H1 (cell line): Measurements from ENCODE around the gene LITAFD. TPM values are rescaled to one million over a fixed set of nuclear protein-coding genes. Genes with fewer than 3 reads are reported as not detected.
"Not testable (repeated sequence)": the region's sequence is repeated elsewhere in the genome, so short reads cannot be mapped to it uniquely, and the experiment has no call there.

Experiments
- CTCF ChIA-PET: fragments of 300-600 bp; sonication (Branson Sonifier 250); formaldehyde crosslinking; loops from one replicate; lab custom pipeline; 2021; ENCODE audit not compliant: partially characterized antibody; lab: Charles Lee
- POLR2A ChIA-PET: fragments of 300-600 bp; sonication (Branson Sonifier 250); formaldehyde crosslinking; loops from one replicate; lab custom pipeline; 2021; ENCODE audit warnings: inconsistent platforms; ENCODE audit not compliant: partially characterized antibody; lab: Charles Lee
- DNase-seq, 2 experiments: peaks; one replicate each; pipeline versions ENCODE4 v3.0.0 to v3.0.0-alpha.2; 2010 to 2022; ENCODE audit warnings: low spot score in 2 of 2, low read depth in 1 of 2, mixed read lengths in 1 of 2
- FAIRE-seq: peaks from 2 replicates; lab custom pipeline; 2011; peaks lifted over from hg19 to GRCh38; lab: Jason Lieb, UNC
- H2AFZ ChIP-seq: 2 replicates; pipeline ENCODE4 v1.8.1; 2012; ENCODE audit warnings: low read length, inconsistent platforms
- H2AK5ac ChIP-seq: 2 replicates; pipeline ENCODE4 v1.6.1; 2013; ENCODE audit warnings: low read depth, low read length
- H2BK120ac ChIP-seq: replicated peaks from 2 replicates; pipeline ENCODE3; 2013; ENCODE audit warnings: low read depth, low read length, inconsistent platforms
- H2BK12ac ChIP-seq: 2 replicates; pipeline ENCODE4 v1.6.1; 2013; ENCODE audit warnings: low read depth, low read length
- H2BK15ac ChIP-seq: 2 replicates; pipeline ENCODE4 v1.6.1; 2013; ENCODE audit warnings: low read length
- H2BK20ac ChIP-seq: 2 replicates; pipeline ENCODE4 v1.6.1; 2013; ENCODE audit warnings: low read length
- H2BK5ac ChIP-seq: 2 replicates; pipeline ENCODE4 v1.6.1; 2013; ENCODE audit warnings: low read depth, low read length
- H3K14ac ChIP-seq: 2 replicates; pipeline ENCODE4 v1.6.1; 2013; ENCODE audit warnings: inconsistent platforms; ENCODE audit not compliant: insufficient read length
- H3K18ac ChIP-seq: 2 replicates; pipeline ENCODE4 v1.6.1; 2013; ENCODE audit warnings: low read length; ENCODE audit errors: extremely low read depth
- H3K23ac ChIP-seq: 2 replicates; pipeline ENCODE4 v1.6.1; 2013; ENCODE audit warnings: inconsistent platforms; ENCODE audit not compliant: insufficient read length
- H3K23me2 ChIP-seq: 2 replicates; pipeline ENCODE4 v1.6.1; 2013; ENCODE audit warnings: low read depth, low read length
- H3K27ac ChIP-seq: 2 replicates; pipeline ENCODE4 v1.6.1; 2011; ENCODE audit warnings: low read depth, low read length, inconsistent platforms
- H3K27me3 ChIP-seq, 4 experiments: replicated peaks in 1 of 4; 1 replicate in 1 of 4; 2 replicates in 3 of 4; pipeline versions ENCODE4 v1.6.1 to v1.8.1; 2011 to 2013; ENCODE audit warnings: low read length in 3 of 4, mild to moderate bottlenecking in 3 of 4, inconsistent platforms in 2 of 4, mixed read lengths in 2 of 4, moderate library complexity in 1 of 4; ENCODE audit not compliant: control insufficient read depth in 3 of 4, insufficient read depth in 3 of 4; ENCODE audit errors: extremely low read depth in 1 of 4
- H3K36me3 ChIP-seq, 4 experiments: 2 replicates each; pipeline versions ENCODE4 v1.6.1 to v1.8.1; 2011 to 2013; ENCODE audit warnings: mild to moderate bottlenecking in 4 of 4, low read length in 3 of 4, moderate library complexity in 2 of 4, control low read depth in 1 of 4, inconsistent platforms in 1 of 4; ENCODE audit not compliant: insufficient read depth in 4 of 4, control insufficient read depth in 2 of 4
- H3K4ac ChIP-seq: replicated peaks from 2 replicates; pipeline ENCODE3; 2013; ENCODE audit warnings: low read length, low read depth, mixed read lengths, inconsistent platforms; ENCODE audit not compliant: insufficient read length
- H3K4me1 ChIP-seq, 4 experiments: replicated peaks in 1 of 4; 1 replicate in 1 of 4; 2 replicates in 3 of 4; pipeline versions ENCODE4 v1.6.1 to v1.8.1; 2011 to 2013; ENCODE audit warnings: low read length in 3 of 4, inconsistent platforms in 2 of 4, mixed read lengths in 1 of 4; ENCODE audit not compliant: insufficient read depth in 4 of 4, control insufficient read depth in 3 of 4
- H3K4me2 ChIP-seq, 2 experiments: 2 replicates each; pipeline versions ENCODE4 v1.6.1 to v1.8.1; 2011 to 2013; ENCODE audit warnings: low read depth in 2 of 2, low read length in 2 of 2, control low read depth in 1 of 2, inconsistent platforms in 1 of 2, mild to moderate bottlenecking in 1 of 2; ENCODE audit not compliant: insufficient read depth in 1 of 2
- H3K4me3 ChIP-seq, 4 experiments: fragments of 200-600, 300-600 bp in 1 of 4; sonication (generic), shearing (Covaris generic), sonication (Bioruptor Twin) in 1 of 4; 2 replicates each; pipeline versions ENCODE4 v1.5.1 to v1.8.1; 2011 to 2016; ENCODE audit warnings: low read length in 4 of 4, low read depth in 3 of 4, control low read depth in 2 of 4, inconsistent platforms in 2 of 4, mild to moderate bottlenecking in 2 of 4, mixed read lengths in 1 of 4, moderate library complexity in 1 of 4; ENCODE audit not compliant: insufficient read depth in 2 of 4; ENCODE audit errors: extremely low read depth in 1 of 4
- H3K56ac ChIP-seq: replicated peaks from 2 replicates; pipeline ENCODE3; 2013; ENCODE audit warnings: low read depth, mild to moderate bottlenecking, mixed read lengths, low read length, inconsistent platforms; ENCODE audit not compliant: insufficient read length
- H3K79me1 ChIP-seq: 2 replicates; pipeline ENCODE4 v1.6.1; 2013; ENCODE audit warnings: low read depth, low read length, control low read depth
- H3K79me2 ChIP-seq, 2 experiments: 2 replicates each; pipeline versions ENCODE4 v1.6.1 to v1.8.1; 2012 to 2013; ENCODE audit warnings: low read length in 2 of 2, mild to moderate bottlenecking in 2 of 2, inconsistent platforms in 1 of 2; ENCODE audit not compliant: insufficient read depth in 2 of 2, control insufficient read depth in 1 of 2
- H3K9ac ChIP-seq, 4 experiments: replicated peaks in 1 of 4; 1 replicate in 1 of 4; 2 replicates in 3 of 4; pipeline versions ENCODE4 v1.6.1 to v1.8.1; 2011 to 2013; ENCODE audit warnings: low read depth in 3 of 4, low read length in 3 of 4, control low read depth in 2 of 4, mild to moderate bottlenecking in 2 of 4, moderate library complexity in 2 of 4, inconsistent platforms in 1 of 4; ENCODE audit errors: extremely low read depth in 1 of 4
- H3K9me3 ChIP-seq, 2 experiments: 2 replicates each; pipeline versions ENCODE4 v1.6.1 to v1.8.1; 2012 to 2013; ENCODE audit warnings: mild to moderate bottlenecking in 2 of 2, moderate library complexity in 2 of 2, control low read depth in 1 of 2, inconsistent platforms in 1 of 2, low read depth in 1 of 2, low read length in 1 of 2, mixed read lengths in 1 of 2; ENCODE audit not compliant: insufficient read depth in 2 of 2
- H4K20me1 ChIP-seq, 2 experiments: replicated peaks in 1 of 2; 2 replicates each; pipeline versions ENCODE3 to v1.8.1; 2011 to 2013; ENCODE audit warnings: inconsistent platforms in 2 of 2, low read length in 2 of 2, mild to moderate bottlenecking in 1 of 2; ENCODE audit not compliant: insufficient read depth in 2 of 2, control insufficient read depth in 1 of 2
- H4K5ac ChIP-seq: 2 replicates; pipeline ENCODE4 v1.6.1; 2013; ENCODE audit warnings: low read length, low read depth, mixed read lengths, inconsistent platforms; ENCODE audit not compliant: insufficient read length
- H4K8ac ChIP-seq: 2 replicates; pipeline ENCODE4 v1.8.0; 2013; ENCODE audit warnings: mild to moderate bottlenecking, moderate library complexity, low read length, inconsistent platforms; ENCODE audit not compliant: insufficient read depth; ENCODE audit errors: extremely low read depth
- H4K91ac ChIP-seq: replicated peaks from 2 replicates; pipeline ENCODE3; 2013; ENCODE audit warnings: low read length, mixed read lengths, inconsistent platforms; ENCODE audit not compliant: insufficient read length
- WGBS, 2 experiments: shearing (Covaris generic) in 1 of 2; methylation state at CpG; one replicate each; pipeline versions ENCODE4 v1.1.6 to v1.1.7; 2013 to 2015; ENCODE audit warnings: low lambda C conversion rate in 2 of 2, mixed read lengths in 2 of 2, inconsistent platforms in 1 of 2, low coverage in 1 of 2, missing lambda C conversion rate in 1 of 2; ENCODE audit not compliant: insufficient replicate concordance in 2 of 2, insufficient coverage in 1 of 2, insufficient read length in 1 of 2; ENCODE audit errors: extremely low coverage in 1 of 2, missing lambda C conversion rate in 1 of 2; 5-methylcytosine and 5-hydroxymethylcytosine counted together
- polyA plus RNA-seq, 7 experiments: library from polyadenylated mRNA; depleted of rRNA in 3 of 7; stranded (reverse) in 5 of 7; unstranded in 2 of 7; fragments of >200 nt in 5 of 7; fragments of 200-250 nt in 2 of 7; gene quantifications; 1 replicate in 5 of 7; 2 replicates in 1 of 7; 4 replicates in 1 of 7; pipeline versions ENCODE4 v1.2.1 to v1.2.3, GENCODE V29; 2011 to 2013; ENCODE audit warnings: missing spikeins in 2 of 7, mixed read lengths in 2 of 7
- total RNA-seq: library from RNA; stranded (reverse); fragmentation: NEBNext Ultra II Directional; extraction: Animal tissue kit (Norgen Biotek cat#: 25700); gene quantifications from 2 replicates; pipeline ENCODE4 v1.2.1, GENCODE V29; 2021

The LITAFD gene
- total and polyA plus RNA-seq, 2 of the 8 experiments (the other 6 are each of a cell fraction or from before 2014, with no cell fraction given): not detected

- not testable (repeated sequence) for H3K9ac ChIP-seq, H3K4ac ChIP-seq, H4K91ac ChIP-seq, FAIRE-seq, H2BK120ac ChIP-seq, H2BK15ac ChIP-seq, H3K79me2 ChIP-seq, H3K27ac ChIP-seq, H3K9me3 ChIP-seq, H3K14ac ChIP-seq, H2BK12ac ChIP-seq, H2AK5ac ChIP-seq, H2BK5ac ChIP-seq, H2AFZ ChIP-seq, H4K5ac ChIP-seq, H3K27me3 ChIP-seq, H4K8ac ChIP-seq, H3K18ac ChIP-seq, H3K4me2 ChIP-seq, H3K4me1 ChIP-seq, H3K79me1 ChIP-seq, H3K56ac ChIP-seq, DNase-seq, H3K23ac ChIP-seq, H3K4me3 ChIP-seq, H2BK20ac ChIP-seq, H3K23me2 ChIP-seq
- ChIA-PET CTCF (interaction anchor here (0.7 to 7.4 kb wide), 4 partner anchors 12 to 91 kb away, joined by 3 to 39 read pairs (median 4); no protein-coding TSS in a partner anchor), POLR2A (interaction anchor here (1.2 kb wide), 1 partner anchor 16 kb away, joined by 3 read pairs; no protein-coding TSS in a partner anchor)
- 98% methylated on average over 10 of the region's 10 CpGs; no CpG with 5 or more reads in 1 of the 2 experiments for WGBS, 2 experiments
- peaks cover 27 to 73% (median 53%) of the 10 kb centered on the region in 4 experiments for H3K36me3 ChIP-seq
- peaks cover 4 to 14% of the 10 kb centered on the region in 2 experiments for H4K20me1 ChIP-seq
Measured at GRCh38 chr16:8917336-8917735, 35.2 kb downstream of the LITAFD start.
